MG63 (cell line): ENCODE results near the gene COL16A1. TPM values are rescaled to one million over a fixed set of nuclear protein-coding genes. Genes with fewer than 3 reads are reported as not detected.

Experiments used
- DNase-seq: peaks from one replicate; pipeline ENCODE4 v3.0.0-alpha.2; 2020
- H3K27me3 ChIP-seq: fragments of 250-450 bp; sonication (Bioruptor Pico); 2 replicates; pipeline ENCODE4 v1.5.1; 2020; ENCODE audit warnings: mild to moderate bottlenecking, moderate library complexity
- H3K36me3 ChIP-seq: fragments of 250-450 bp; sonication (Bioruptor Pico); 2 replicates; pipeline ENCODE4 v1.5.1; 2020; ENCODE audit warnings: mild to moderate bottlenecking, moderate library complexity
- H3K4me3 ChIP-seq: fragments of 250-450 bp; sonication (Bioruptor Pico); 2 replicates; pipeline ENCODE4 v1.5.1; 2020; ENCODE audit warnings: mild to moderate bottlenecking, moderate library complexity
- H3K9me3 ChIP-seq: fragments of 250-450 bp; sonication (Bioruptor Pico); 2 replicates; pipeline ENCODE4 v1.5.1; 2020; ENCODE audit warnings: mild to moderate bottlenecking, moderate library complexity
- total RNA-seq: library from RNA; depleted of rRNA; stranded (reverse); fragments of >200 nt; shearing (Covaris generic); gene quantifications from 2 replicates; pipeline ENCODE4 v1.2.3, GENCODE V29; 2014; ENCODE audit warnings: low replicate concordance

The COL16A1 gene
- total RNA-seq, 1 experiment from 2014 or later = 156 TPM

DNA sequence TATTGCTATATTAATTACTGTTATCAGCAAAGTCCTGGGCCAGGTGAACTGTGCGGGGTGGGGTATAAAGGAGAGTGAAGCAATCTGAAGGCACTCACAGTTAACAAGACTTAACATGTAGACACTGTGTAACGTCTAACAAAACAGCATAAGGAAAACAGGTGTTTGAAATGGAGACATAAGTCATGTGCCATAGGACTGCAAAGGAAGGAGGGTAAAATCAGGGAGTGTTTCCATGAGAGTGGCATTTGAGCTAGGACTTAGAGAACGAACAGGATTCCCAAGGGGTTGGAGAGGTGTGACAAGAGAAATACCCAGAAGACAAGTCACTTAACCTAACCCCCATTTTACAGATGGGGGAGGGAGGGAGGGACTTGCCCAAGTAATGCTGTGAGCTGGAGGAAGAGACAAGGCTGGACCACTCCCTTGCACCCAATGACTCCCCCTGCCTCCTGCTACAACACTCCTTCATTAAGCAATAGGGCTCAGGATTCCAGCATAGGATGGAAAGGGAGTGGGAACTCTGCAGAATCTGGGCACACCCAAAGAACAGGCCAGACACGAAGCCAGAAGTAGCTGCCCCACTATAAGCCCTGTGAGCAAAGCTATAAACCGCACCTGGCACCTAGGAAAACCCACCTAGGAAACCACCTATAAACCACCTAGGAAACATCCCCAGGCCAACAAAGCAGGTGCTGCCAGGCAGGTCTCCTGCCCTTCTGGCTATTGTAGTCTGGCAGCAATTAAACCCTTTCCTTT, 65.7 kb downstream of the COL16A1 start:
- no peaks in the 10 kb centered on the region for H3K9me3 ChIP-seq
- no peak for DNase-seq
- no peak overlapping the region for H3K4me3 ChIP-seq
- no peaks in the 10 kb centered on the region for H3K27me3 ChIP-seq
- peaks cover 12% of the 10 kb centered on the region for H3K36me3 ChIP-seq

DNA sequence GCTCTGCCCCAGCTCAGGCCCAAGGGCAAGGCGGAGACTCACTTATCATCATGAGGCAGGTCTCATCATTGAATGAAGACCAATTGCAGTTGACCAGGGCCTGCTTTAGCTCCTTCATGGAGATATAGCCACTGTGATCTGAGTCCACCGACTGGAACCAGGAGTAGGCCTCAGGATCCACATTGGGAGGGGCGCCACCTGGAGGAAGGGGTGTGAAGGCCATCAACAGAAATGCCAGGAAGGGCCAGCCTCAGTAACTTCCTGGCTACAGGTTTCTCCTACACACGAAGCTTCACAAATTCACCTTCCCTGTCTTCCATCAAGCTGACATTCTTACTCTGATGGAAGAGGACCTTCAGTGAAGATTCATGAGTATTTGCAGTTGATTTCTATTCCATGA, 70.7 kb downstream of the COL16A1 start:
- Histone ChIP-seq H3K9me3 (no peaks in the 10 kb centered on the region), H3K27me3 (no peaks in the 10 kb centered on the region), H3K4me3 (no peak overlapping the region), H3K36me3 (peaks cover 33% of the 10 kb centered on the region)
- peak; percentile 18 for DNase-seq

DNA sequence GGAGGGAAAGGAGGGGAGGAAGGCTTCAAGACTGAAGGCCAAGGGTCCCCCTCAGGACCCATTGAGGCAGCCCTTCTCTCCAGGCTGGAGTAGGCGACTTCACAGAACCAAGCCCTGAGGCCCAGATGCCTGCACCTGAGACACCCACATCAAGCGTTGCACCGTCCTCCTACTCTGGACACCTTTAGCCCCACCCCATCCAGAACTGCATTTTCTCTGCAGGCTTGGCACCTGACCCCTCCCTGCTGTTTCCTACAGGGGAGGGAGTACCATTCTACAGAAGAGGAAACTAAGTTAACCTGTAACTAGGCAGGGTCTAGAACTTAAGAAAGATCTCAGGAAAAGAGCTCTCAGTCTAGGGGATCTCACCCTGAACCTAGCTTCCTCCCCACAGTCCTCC, 71.2 kb downstream of the COL16A1 start:
- H3K27me3 ChIP-seq = no peaks in the 10 kb centered on the region
- DNase-seq = no peak
- H3K4me3 ChIP-seq = no peak overlapping the region
- peaks cover 33% of the 10 kb centered on the region for H3K36me3 ChIP-seq
- no peaks in the 10 kb centered on the region for H3K9me3 ChIP-seq

DNA sequence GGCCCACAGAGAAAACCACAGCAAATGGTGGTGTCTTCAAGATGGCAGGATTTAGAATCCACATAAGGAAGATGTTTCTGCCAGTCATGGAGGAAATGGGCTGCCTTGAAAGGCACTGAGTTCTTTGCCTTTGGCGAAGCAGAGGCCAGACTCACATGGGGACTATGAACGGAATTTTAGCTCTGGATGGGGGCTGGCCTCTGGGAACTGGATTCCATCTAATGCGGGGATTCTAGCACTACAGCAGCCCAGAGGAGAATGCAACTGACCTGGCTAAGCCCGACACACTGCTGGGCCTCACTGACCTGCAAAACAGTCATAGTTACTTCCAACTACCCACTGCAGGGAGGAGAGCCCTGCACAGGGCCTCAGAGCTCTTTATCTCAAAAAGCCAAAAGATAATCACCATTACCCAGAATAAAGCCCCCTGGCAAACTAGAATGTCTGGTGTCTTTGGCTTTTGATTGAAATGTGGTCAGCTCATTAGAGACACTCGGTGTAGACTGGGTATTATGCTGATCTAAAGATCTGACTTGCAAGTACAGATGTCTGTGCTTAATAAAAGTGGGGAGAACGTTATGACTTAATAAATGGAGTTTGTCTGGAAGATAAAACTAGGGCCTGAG, 74.8 kb downstream of the COL16A1 start:
- Histone ChIP-seq H3K27me3 (no peaks in the 10 kb centered on the region), H3K36me3 (peaks cover 34% of the 10 kb centered on the region), H3K9me3 (no peaks in the 10 kb centered on the region), H3K4me3 (no peak overlapping the region)
- no peak for DNase-seq

DNA sequence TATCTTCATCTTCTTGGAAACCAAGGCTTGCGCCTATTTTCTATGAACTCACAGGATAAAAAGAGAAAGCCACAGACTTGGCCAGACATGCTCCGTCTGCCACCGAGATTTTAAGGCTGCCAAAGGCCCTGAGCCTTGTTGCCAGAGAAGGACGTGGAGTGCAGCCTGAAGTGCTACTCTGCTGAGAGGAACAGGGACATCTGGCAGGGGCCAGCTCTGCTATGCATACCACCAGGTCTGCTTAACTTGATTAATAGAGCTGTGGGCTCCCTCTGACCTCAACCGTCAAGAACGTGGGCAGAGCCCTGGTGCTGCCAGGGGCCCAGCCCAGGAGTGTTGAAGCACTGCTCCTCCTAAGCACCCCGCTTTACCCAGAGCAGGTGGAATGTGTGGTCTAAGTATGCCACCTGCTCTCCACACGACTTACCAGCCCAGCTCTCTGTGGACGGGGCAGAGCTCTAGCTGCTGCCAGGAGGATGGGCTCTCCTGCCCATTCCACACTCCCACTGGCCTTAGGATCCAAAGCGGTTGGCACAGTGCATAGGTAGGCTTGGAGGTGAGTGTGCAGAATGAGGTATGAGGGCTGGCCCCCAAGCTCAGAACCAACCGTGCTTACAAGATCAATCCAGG, 75.8 kb downstream of the COL16A1 start:
- H3K36me3 ChIP-seq = peaks cover 31% of the 10 kb centered on the region
- no peak overlapping the region for H3K4me3 ChIP-seq
- no peak for DNase-seq
- no peaks in the 10 kb centered on the region for H3K9me3 ChIP-seq
- H3K27me3 ChIP-seq = no peaks in the 10 kb centered on the region

DNA sequence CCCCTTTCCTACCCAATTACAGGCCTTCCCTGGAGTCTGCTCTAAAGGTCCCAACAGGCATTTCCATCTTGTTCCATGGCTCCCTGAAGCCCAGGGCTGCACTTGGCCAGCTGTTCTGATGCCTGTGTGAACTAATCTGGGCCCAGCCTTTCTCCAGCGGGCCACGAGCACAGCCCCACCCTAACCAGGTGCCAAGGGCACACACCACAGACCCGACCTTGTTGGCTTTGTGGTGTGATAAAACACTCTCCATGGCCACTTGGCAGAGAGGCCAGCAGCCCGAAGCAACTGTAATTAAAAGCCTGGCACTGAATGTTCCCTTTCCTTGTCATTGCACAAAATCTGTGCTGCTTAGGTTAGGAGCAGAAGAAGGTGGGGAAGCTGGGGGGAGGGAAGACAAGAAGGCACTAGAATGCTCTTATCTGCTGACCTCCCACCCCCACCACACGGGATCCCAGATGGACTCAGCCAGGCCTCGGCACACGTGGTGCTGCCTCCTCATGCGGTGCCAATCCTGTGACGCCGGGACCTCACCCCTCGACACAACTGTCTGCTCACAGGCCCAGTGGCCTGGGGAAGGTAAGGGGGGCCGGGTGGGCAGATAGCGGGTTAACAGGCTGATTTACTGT, 76.4 kb downstream of the COL16A1 start:
- no peaks in the 10 kb centered on the region for H3K27me3 ChIP-seq
- H3K9me3 ChIP-seq = no peaks in the 10 kb centered on the region
- peaks cover 25% of the 10 kb centered on the region for H3K36me3 ChIP-seq
- no peak for DNase-seq
- no peak overlapping the region for H3K4me3 ChIP-seq

DNA sequence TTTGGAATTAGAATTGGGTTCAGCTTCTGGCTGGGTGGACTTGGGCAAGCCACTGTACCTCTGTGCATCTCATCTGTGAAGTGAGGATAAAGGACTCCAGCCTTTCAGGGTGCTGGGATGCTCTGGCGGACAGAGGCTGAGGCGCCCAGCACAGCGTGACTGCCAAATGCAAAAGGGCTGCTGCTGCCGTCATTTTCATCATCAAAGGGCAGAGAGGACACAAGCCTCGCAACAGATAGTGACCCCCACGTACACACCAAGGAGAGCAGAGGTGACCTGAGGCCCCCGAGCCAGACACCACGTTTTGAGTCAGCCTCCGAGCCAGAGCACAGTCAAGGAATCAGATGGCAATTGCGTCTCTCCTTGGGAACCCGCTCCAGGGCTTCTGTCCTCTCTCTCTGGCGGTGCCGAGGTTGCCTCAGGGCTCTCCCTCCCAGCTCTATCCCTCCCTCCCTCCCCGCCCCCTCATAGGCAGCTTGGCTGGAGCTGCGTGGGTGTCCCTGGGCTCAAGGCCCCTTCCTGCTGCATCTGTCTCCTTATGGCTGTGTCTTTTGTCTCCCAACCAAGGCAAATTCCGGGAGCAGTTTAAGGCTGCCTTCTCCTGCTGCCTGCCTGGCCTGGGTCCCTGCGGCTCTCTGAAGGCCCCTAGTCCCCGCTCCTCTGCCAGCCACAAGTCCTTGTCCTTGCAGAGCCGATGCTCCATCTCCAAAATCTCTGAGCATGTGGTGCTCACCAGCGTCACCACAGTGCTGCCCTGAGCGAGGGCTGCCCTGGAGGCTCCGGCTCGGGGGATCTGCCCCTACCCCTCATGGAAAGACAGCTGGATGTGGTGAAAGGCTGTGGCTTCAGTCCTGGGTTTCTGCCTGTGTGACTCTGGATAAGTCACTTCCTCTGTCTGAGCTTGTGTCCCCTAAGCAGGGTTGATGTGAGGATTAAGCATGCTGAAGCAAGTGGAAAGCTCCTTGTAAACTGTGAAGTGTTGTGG, 77.3 kb downstream of the COL16A1 start:
- no peak for DNase-seq
- Histone ChIP-seq H3K4me3 (no peak overlapping the region), H3K9me3 (no peaks in the 10 kb centered on the region), H3K27me3 (no peaks in the 10 kb centered on the region), H3K36me3 (peaks cover 16% of the 10 kb centered on the region)

DNA sequence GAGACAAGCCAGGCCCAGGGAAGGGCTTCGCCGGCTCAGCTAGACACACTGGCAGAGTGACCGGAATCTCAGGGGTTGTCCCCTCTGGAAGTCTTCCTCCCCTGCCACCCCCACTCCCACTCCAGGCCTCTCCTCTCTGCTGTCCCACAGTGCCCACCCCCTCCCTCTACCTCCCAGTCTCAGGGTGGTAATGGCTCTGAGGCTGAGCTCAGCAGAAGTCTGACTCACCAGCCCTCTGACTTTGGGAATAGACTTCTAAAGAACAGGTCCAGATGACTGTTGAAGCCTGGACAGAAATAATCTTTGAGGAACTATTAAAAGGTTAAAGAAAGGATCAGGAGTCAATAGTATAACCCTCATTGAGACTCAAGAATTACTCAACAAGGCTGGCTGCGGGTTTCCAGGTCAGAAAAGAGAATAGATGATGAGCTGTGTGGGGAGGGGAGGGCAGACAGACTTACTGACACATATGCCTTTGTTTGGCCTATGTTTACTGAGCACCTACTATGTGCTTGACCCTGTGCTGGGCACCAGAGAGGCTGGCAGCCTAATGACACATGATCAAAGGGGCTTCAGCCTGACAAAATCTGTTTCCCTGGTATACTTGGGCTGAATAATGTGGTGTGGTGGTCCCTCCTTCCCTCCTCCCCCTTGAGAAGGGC, 78.1 kb downstream of the COL16A1 start:
- Histone ChIP-seq H3K9me3 (no peaks in the 10 kb centered on the region), H3K27me3 (no peaks in the 10 kb centered on the region), H3K4me3 (no peak overlapping the region), H3K36me3 (peaks cover 16% of the 10 kb centered on the region)
- peak; percentile 31 for DNase-seq

DNA sequence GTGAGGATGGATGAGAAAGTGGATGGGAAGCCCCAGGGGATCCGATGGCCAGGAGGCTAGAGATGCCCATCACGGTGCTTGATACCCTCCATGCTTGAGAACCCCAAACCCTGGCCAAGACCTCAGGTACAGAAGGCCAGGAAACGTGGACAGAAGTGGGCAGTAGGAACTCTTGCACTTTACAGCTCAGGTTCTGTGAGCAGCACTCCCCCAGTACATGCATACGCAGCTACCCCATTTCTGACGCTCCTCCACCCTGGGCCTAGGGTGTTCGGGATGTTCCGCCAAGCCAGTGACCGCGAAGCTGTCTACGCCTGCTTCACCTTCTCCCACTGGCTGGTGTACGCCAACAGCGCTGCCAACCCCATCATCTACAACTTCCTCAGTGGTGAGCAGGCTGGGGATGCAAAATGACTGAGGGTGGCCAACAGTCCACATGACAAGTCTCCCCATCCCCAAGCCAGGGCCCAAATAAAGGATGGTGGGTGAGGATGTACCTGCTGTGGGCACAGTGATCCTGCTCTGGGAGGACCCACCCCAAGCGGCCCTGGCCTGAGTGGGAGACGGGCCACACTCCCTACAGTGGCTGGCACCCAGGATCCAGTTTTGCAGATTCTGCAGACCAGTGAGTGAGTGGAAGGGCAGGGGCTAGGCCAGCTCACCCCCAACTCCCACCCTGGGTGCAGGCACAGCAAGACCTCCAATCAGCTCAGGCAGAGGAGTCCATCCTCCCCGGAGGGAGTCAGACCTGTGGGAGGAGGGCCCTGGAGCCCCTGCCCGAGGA, 78.9 kb downstream of the COL16A1 start:
- DNase-seq = no peak
- Histone ChIP-seq H3K27me3 (no peaks in the 10 kb centered on the region), H3K9me3 (no peaks in the 10 kb centered on the region), H3K4me3 (no peak overlapping the region), H3K36me3 (peaks cover 16% of the 10 kb centered on the region)

DNA sequence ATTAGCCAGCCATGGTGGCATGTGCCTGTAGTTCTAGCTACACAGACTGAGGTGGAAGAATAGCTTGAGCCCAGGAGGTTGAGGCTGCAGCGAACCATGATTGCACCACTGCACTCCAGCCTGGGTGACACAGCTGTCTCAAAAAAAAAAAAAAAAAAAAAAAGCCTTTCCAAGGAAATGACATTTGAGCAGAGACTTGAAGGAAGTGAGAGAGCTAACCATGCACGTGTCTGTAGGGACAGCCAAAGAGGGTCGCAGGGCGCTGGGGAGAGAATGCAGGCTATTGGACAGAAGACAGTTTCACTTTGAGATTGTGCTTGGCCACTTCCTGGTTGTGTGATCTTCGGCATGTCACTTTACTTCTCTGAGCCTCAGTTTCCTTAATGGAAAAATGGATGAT, 79.5 kb downstream of the COL16A1 start:
- no peak for DNase-seq
- Histone ChIP-seq H3K9me3 (no peaks in the 10 kb centered on the region), H3K36me3 (peaks cover 11% of the 10 kb centered on the region), H3K27me3 (no peaks in the 10 kb centered on the region), H3K4me3 (no peak overlapping the region)

DNA sequence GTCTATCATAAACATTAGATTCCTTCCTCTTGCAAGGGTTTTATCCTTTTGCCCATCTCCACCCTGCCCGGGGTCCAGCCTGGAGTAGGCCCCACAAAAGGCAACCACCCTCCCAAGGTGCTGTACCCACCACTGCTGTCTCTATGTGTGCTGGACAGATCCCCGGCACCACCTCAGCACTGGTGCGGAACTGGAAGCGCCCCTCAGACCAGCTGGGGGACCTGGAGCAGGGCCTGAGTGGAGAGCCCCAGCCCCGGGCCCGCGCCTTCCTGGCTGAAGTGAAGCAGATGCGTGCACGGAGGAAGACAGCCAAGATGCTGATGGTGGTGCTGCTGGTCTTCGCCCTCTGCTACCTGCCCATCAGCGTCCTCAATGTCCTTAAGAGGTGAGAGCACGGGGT, 80.5 kb downstream of the COL16A1 start:
- no peaks in the 10 kb centered on the region for H3K9me3 ChIP-seq
- H3K36me3 ChIP-seq = peaks cover 4% of the 10 kb centered on the region; the same call in 1 of the 2 replicates
- no peaks in the 10 kb centered on the region for H3K27me3 ChIP-seq
- H3K4me3 ChIP-seq = no peak overlapping the region
- no peak for DNase-seq

DNA sequence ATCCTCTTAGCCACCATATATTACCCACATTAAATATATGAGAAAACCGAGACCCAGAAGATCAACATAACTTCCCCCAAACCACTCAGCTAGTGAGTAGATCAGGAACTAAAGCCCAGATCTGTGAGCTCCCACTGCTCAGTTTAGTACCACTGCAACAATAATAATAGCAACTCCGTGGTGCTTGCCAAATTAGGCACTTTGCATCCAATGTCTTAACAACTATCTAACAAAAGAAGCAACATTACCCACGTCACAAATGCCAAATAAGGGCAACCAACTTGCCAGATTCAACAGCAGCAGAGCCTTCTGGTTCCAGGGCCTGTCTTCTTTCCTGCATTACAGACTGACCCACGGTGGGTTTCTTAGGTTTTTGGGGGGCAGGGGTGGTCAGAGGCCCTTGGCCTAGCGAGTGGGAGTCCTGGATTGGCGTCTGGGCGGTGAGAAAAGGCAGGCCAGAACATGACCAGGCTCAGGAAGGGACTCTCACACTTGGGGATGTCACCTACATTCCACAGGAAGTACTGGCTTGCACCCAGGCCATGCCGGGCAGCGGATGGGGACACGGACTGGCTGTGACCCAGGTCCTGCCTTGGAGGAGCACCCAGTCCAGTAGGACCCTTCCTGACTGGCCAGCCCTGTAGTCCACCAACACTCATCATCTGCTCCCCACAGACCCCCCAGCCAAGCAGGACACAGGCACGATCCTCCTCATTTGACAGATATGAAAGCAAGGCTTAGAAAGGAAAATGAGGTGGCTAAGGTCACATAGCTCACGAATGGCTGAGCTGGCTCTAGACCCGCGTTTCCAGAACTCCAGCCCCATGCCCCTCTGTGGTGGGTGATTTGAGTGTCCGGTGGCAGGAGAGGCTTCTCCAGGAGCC, 81.7 kb downstream of the COL16A1 start:
- Histone ChIP-seq H3K9me3 (no peaks in the 10 kb centered on the region), H3K4me3 (no peak overlapping the region), H3K27me3 (no peaks in the 10 kb centered on the region), H3K36me3 (no peaks in the 10 kb centered on the region; the same call in 1 of the 2 replicates)
- DNase-seq = no peak

DNA sequence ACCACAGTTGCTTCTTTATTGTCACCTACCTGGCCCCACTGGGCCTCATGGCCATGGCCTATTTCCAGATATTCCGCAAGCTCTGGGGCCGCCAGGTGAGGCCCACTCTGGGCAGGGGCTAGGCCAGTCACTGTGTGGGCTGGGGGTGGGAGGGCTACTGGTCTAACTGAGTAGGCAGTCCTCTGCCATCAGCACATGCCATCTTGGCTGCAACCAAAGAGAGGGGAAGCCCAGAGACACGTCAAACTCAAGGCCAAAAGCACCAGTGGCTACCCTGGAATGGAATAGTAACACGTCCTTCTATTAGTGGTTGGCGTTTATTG, 82.4 kb downstream of the COL16A1 start:
- Histone ChIP-seq H3K36me3 (no peaks in the 10 kb centered on the region), H3K4me3 (no peak overlapping the region), H3K9me3 (no peaks in the 10 kb centered on the region), H3K27me3 (no peaks in the 10 kb centered on the region)
- DNase-seq = no peak

DNA sequence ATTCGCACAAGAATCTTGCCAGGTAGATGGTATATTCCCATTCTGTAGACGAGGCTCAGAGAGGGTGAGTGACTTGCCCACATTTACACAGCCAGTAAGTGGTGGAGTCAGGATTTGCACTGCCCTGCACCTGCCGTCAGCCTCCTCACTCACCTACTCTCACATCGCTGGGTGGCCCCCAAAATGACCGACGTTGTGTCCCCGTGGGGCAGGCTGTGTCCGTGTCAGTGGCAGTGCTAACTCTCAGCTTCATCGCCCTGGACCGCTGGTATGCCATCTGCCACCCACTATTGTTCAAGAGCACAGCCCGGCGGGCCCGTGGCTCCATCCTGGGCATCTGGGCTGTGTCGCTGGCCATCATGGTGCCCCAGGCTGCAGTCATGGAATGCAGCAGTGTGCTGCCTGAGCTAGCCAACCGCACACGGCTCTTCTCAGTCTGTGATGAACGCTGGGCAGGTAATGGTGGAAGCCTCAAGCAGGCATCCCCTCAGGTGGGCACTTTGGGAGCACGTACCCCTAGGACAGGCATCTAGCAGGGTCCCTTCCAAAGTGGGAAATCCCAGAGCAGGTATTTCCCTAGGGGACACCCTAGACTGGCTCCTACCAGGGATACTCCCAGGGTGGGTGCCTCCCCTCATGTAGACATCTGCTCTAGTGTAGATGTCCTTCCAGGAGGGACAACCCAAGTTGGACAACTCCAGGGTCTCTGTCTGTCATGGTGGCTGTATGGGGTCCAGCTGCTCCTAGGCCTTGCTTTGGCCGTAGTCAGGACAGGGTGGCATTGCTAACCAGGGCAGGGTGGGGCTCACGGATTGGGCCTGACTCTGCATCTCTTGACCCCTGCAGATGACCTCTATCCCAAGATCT, 83.0 kb downstream of the COL16A1 start:
- DNase-seq = no peak
- no peak overlapping the region for H3K4me3 ChIP-seq
- no peaks in the 10 kb centered on the region for H3K27me3 ChIP-seq
- H3K36me3 ChIP-seq = no peaks in the 10 kb centered on the region
- no peaks in the 10 kb centered on the region for H3K9me3 ChIP-seq
